Esophagus muscularis mucosa (tissue), 4 donors: ENCODE results near the gene SEPTIN3. TPM values are rescaled to one million over a fixed set of nuclear protein-coding genes. Genes with fewer than 3 reads are reported as not detected.

Experiments used
- DNase-seq: peaks from one replicate; pipeline ENCODE4 v3.0.0-alpha.2; 2017; ENCODE audit errors: extremely low spot score
- H3K27ac ChIP-seq, 4 donors: fragments of 200-600 bp; sonication (generic); replicated peaks in 1 of 4; 1 replicate in 3 of 4; 2 replicates in 1 of 4; pipeline ENCODE4 v1.5.1; 2016 to 2019; ENCODE audit warnings: mild to moderate bottlenecking in 1 of 4
- H3K27me3 ChIP-seq, 4 donors: fragments of 200-600 bp; sonication (generic); one replicate each; pipeline versions ENCODE4 v1.5.1 to v1.6.0; 2016 to 2019
- H3K36me3 ChIP-seq, 4 donors: fragments of 200-600 bp; sonication (generic); one replicate each; pipeline ENCODE4 v1.5.1; 2016 to 2019
- H3K4me1 ChIP-seq, 4 donors: fragments of 200-600 bp; sonication (generic); one replicate each; pipeline ENCODE4 v1.5.1; 2016 to 2019
- H3K4me3 ChIP-seq, 4 donors: fragments of 200-600 bp; sonication (generic); 1 replicate in 2 of 4; 2 replicates in 2 of 4; pipeline ENCODE4 v1.5.1; 2016 to 2019; ENCODE audit warnings: mild to moderate bottlenecking in 4 of 4, moderate library complexity in 1 of 4
- H3K9me3 ChIP-seq, 4 donors: fragments of 200-600 bp; sonication (generic); 1 replicate in 3 of 4; 2 replicates in 1 of 4; pipeline ENCODE4 v1.5.1; 2016 to 2019
- CTCF ChIP-seq, 3 experiments: fragments of 200-600 bp in 2 of 3; fragments of 450-650 bp in 1 of 3; sonication (generic) in 2 of 3; IDR thresholded peaks; one replicate each; pipeline ENCODE4 v1.5.1; 2017 to 2019; ENCODE audit warnings: antibody characterized with exemption in 3 of 3, mild to moderate bottlenecking in 2 of 3, moderate library complexity in 1 of 3
- EP300 ChIP-seq: sonication (generic); formaldehyde crosslinking; IDR thresholded peaks from one replicate; pipeline ENCODE4 v1.6.1; 2017; ENCODE audit warnings: antibody characterized with exemption
- POLR2A ChIP-seq: fragments of 450-650 bp; IDR thresholded peaks from one replicate; pipeline ENCODE4 v1.6.1; 2017; ENCODE audit warnings: antibody characterized with exemption, moderate library complexity, mild to moderate bottlenecking, low read depth
- POLR2AphosphoS5 ChIP-seq, 2 donors: sonication (generic); formaldehyde crosslinking; IDR thresholded peaks; one replicate each; pipeline ENCODE4 v1.6.1; 2017; ENCODE audit warnings: antibody characterized with exemption in 2 of 2
- WGBS: methylation state at CpG from one replicate; pipeline ENCODE4 v1.1.5; 2018; 5-methylcytosine and 5-hydroxymethylcytosine counted together
- intact Hi-C: fragments of 100-400 bp; cut with DNase I; formaldehyde crosslinking; loops from one replicate; pipeline ENCODE4 v1.15.1; 2023
- total RNA-seq, 4 donors: library from RNA; depleted of rRNA; stranded (reverse); fragments of >200 nt; gene quantifications; one replicate each; pipeline versions ENCODE4 v1.1.0 to v1.2.1, GENCODE V29; 2016

The SEPTIN3 gene
- total RNA-seq, 4 donors from 2014 or later: under 0.01 to 0.50 (median 0.36) TPM

- Histone ChIP-seq H3K4me3 (no peak overlapping the region), H3K9me3 (peaks cover 0 to 21% (median 6%) of the 10 kb centered on the region in 4 donors), H3K36me3 (no peaks in the 10 kb centered on the region), H3K4me1 (peaks cover 0 to 17% (median 13%) of the 10 kb centered on the region in 4 donors), H3K27me3 (no peaks in the 10 kb centered on the region), H3K27ac (no peak overlapping the region)
- TF ChIP-seq POLR2A (no peak), POLR2AphosphoS5 (IDR thresholded peaks at IDR 0.05) (no peak), CTCF (IDR thresholded peaks at IDR 0.05) (no peak), EP300 (no peak)
- WGBS: 96% methylated on average over 12 of the region's 12 CpGs
- no peak for DNase-seq
- intact Hi-C loops: no loop called here
Observed at GRCh38 chr22:42001706-42002105, 32.5 kb downstream of the SEPTIN3 start.

- no peak overlapping the region for H3K4me3 ChIP-seq
- intact Hi-C loops: no loop called here
- no peak overlapping the region for H3K27ac ChIP-seq
- peaks cover 0 to 41% (median 32%) of the 10 kb centered on the region in 4 donors for H3K9me3 ChIP-seq
- TF ChIP-seq POLR2A: no peak
- TF ChIP-seq CTCF (IDR thresholded peaks at IDR 0.05): no peak
- TF ChIP-seq EP300: no peak
- TF ChIP-seq POLR2AphosphoS5 (IDR thresholded peaks at IDR 0.05): no peak
- H3K36me3 ChIP-seq: no peaks in the 10 kb centered on the region
- no peaks in the 10 kb centered on the region for H3K27me3 ChIP-seq
- 84% methylated on average over 4 of the region's 4 CpGs for WGBS
- no peaks in the 10 kb centered on the region for H3K4me1 ChIP-seq
- DNase-seq: no peak
Observed at GRCh38 chr22:42007922-42008321, 38.7 kb downstream of the SEPTIN3 start.

GRCh38 chr22:42010778-42011177 is 41.5 kb downstream of the SEPTIN3 start:
- peaks cover 0 to 40% (median 25%) of the 10 kb centered on the region in 4 donors for H3K9me3 ChIP-seq
- 93% methylated on average over 7 of the region's 7 CpGs for WGBS
- DNase-seq: no peak

GRCh38 chr22:42013385-42013784 is 44.1 kb downstream of the SEPTIN3 start:
- no peak for DNase-seq
- H3K27ac ChIP-seq: no peak overlapping the region
- H3K4me3 ChIP-seq: no peak overlapping the region
- H3K36me3 ChIP-seq: no peaks in the 10 kb centered on the region
- TF ChIP-seq CTCF (IDR thresholded peaks at IDR 0.05) (no peak), POLR2AphosphoS5 (IDR thresholded peaks at IDR 0.05) (no peak), POLR2A (no peak), EP300 (no peak)
- H3K27me3 ChIP-seq: no peaks in the 10 kb centered on the region
- intact Hi-C loops: no loop called here
- peaks cover 0 to 40% (median 25%) of the 10 kb centered on the region in 4 donors for H3K9me3 ChIP-seq
- whole genome bisulfite sequencing: 66% methylated on average over 4 of the region's 4 CpGs
- no peaks in the 10 kb centered on the region for H3K4me1 ChIP-seq

More at GRCh38 chr22:42010778-42011177, 41.5 kb downstream of the SEPTIN3 start:
- Histone ChIP-seq H3K27me3 (no peaks in the 10 kb centered on the region), H3K27ac (no peak overlapping the region), H3K4me1 (no peaks in the 10 kb centered on the region), H3K4me3 (no peak overlapping the region), H3K36me3 (no peaks in the 10 kb centered on the region)
- intact Hi-C loops: no loop called here
- TF ChIP-seq POLR2A: no peak

- Histone ChIP-seq H3K9me3 (peaks cover 0 to 16% (median 3%) of the 10 kb centered on the region in 4 donors), H3K27ac (no peak overlapping the region), H3K4me1 (no peaks in the 10 kb centered on the region), H3K4me3 (no peak overlapping the region), H3K36me3 (no peaks in the 10 kb centered on the region), H3K27me3 (no peaks in the 10 kb centered on the region)
- no peak for DNase-seq
- 81% methylated on average over 10 of the region's 10 CpGs for WGBS
- intact Hi-C loops: no loop called here
- TF ChIP-seq POLR2AphosphoS5 (IDR thresholded peaks at IDR 0.05): no peak
Observed at GRCh38 chr22:42016111-42016510, 46.9 kb downstream of the SEPTIN3 start.

GRCh38 chr22:42018224-42018623 is 49.0 kb downstream of the SEPTIN3 start:
- WGBS: 43% methylated on average over 1 of the region's 1 CpG
- TF ChIP-seq POLR2AphosphoS5 (IDR thresholded peaks at IDR 0.05): no peak
- no peak for TF ChIP-seq EP300
- no peak for TF ChIP-seq POLR2A
- TF ChIP-seq CTCF (IDR thresholded peaks at IDR 0.05): no peak
- intact Hi-C loops: no loop called here

More at GRCh38 chr22:42018224-42018623, 49.0 kb downstream of the SEPTIN3 start:
- Histone ChIP-seq H3K9me3 (peaks cover 0 to 8% (median 0%) of the 10 kb centered on the region in 4 donors), H3K36me3 (no peaks in the 10 kb centered on the region), H3K27ac (no peak overlapping the region), H3K27me3 (no peaks in the 10 kb centered on the region), H3K4me3 (no peak overlapping the region), H3K4me1 (no peaks in the 10 kb centered on the region)
- DNase-seq: no peak
